ENCODE measurements around the gene KAZALD1.
A peak's percentile ranks its signal among the peaks of the same experiment; 100 is the strongest.

KAZALD1 gene

GRCh38 chr10:101061624-101062231 is at the start of gene KAZALD1:
KAZALD1 (plus strand) TSS chr10:101061989; CDS start chr10:101062593, 604 bp downstream.
- DNase-seq (ENCODE audit: low read depth in 2 of 2) = no peak

GRCh38 chr10:101012525-101013364 is 49.0 kb upstream of the KAZALD1 start:
- DNase-seq (ENCODE audit: low read depth in 2 of 2) = peak; percentile 70 to 77

- no peak for DNase-seq (ENCODE audit: low read depth in 2 of 2)
These were observed 48.4 kb upstream of the KAZALD1 start for GRCh38 chr10:101013365-101013825.

DNA sequence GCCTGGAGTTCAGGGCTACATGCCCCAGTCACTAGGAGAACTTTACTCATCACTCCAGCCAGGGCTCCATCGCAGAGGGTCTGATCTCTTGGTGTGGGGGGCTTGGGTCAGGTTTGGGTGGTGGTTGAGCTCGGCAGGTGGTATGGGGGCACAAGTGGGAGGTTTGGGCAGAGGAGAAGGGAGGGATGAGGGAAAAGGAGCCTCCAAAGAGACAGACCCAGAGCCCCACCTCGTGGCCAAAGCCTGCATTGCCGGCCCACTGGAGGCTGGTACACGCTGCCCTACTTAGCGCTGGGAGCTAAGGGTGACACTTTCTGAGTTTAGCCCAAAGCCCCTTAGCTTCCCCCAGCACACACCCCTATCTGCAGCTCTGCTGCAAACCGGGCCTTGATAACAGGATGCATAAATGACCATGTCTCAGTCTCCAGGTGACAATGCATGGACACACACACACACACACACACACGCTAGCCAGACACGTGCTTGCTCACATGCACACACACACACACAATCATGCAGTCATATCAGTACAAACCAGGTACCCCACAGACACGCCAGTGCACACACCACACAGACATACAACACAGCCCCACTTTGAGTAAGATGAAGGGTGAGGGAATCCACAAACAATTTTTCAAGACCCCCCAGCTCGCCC is 47.4 kb upstream of the KAZALD1 start:
- DNase-seq (ENCODE audit: low read depth in 2 of 2) = peak; percentile 64 to 83

DNA sequence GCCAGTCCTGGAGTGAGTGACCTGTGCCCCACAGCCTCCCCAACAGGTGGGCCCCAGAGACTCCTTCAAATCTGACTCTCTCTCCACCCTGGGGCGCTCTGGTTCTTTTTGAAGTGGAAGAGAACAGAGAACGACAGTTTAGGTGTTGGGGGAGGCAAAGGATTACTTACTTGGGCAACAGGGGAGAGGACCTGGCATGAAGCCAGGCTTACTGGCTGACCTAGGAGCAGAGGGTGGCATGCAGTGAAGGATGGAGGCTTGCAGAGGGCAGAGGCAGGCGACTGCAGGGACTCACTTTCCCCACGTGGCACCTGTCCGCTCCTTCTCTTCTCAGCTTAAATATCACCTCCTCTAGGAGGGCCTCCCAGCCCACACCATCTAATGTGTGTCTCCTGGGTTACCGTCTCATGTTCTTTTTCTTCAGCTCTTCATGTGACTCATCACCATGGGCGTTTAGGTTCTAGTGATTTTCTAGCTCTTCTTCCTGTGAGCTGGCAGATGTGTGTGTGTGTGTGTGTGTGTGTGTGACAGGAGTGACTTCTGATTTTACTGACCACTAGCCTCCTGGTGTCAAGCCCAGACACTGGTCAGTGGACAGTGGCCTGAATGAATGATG is 46.7 kb upstream of the KAZALD1 start:
- DNase-seq (ENCODE audit: low read depth in 2 of 2) = no peak

- DNase-seq (ENCODE audit: low read depth in 2 of 2) = no peak
These were observed 46.2 kb upstream of the KAZALD1 start for GRCh38 chr10:101015582-101015973.

GRCh38 chr10:101016814-101017213 is 45.0 kb upstream of the KAZALD1 start:
- no peak for DNase-seq (ENCODE audit: low read depth in 2 of 2)

DNA sequence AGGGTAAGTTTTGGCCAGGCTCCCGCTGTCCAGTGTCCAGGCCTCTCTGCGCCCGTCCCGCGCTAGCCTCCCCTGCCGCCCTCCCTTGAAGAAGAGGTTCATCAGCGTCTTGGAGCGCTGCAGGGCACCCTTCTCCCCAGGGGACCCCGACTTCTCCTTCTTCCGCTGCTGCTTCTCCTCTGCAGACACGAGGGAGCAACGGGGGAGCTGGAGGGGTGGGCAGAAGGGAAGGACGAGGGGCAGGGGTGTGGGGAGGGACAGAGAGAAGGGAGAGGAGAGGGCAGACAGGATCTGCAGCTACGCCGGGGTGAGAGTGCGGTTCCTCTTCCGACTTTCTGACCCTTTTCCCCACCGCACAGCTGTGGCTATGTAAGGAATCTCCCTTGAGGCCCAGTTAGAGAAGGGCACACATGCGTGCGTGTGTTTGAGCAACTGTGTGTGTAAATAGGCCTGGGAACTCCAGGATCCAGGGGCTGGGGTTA is 43.6 kb upstream of the KAZALD1 start:
- DNase-seq (ENCODE audit: low read depth in 2 of 2) = no peak

DNA sequence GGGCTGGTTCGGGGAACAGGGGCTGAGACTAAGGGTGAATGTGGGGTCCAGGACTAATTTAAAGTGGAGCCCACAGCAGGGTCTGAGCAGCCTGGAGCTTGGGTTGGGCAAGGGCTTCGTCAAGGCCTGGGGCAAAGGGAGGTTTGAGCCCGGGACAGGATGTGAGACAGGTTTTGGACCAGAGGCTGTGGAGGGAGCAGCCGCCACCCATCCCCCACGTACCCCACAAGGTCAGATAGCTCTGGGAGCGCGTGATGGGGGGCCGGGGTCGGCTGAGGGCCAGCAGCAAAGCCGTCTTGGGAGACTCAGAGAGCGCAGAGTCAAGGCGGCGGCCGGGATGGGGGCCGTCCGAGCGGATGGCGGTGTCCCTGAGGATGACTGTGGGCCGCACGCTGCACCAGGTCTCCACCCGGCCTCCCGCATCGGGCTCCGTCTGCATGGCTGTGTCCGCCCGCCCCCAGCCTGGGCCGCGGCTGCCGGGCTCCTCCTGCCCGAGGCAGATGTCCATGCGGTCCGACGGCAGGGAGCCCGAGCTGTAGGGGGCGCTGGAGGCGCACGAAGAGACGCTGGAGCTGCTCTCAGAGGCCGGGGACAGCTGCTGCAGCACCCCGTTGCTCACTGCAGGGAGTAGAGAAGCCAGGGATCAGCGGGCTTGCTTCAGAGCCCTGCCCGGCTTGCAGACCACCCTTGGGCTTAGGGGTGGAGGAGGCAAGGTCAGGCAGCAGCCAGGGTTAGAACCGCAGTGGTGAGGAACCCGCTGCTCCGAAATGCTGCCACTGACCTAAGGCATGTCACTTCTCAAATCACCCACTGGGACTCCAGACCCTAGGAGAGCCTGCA is 43.0 kb upstream of the KAZALD1 start:
- peak; percentile 81 to 87 for DNase-seq (ENCODE audit: low read depth in 2 of 2)

- DNase-seq (ENCODE audit: low read depth in 2 of 2) = no peak
These were observed 42.4 kb upstream of the KAZALD1 start for GRCh38 chr10:101019440-101019703.

DNA sequence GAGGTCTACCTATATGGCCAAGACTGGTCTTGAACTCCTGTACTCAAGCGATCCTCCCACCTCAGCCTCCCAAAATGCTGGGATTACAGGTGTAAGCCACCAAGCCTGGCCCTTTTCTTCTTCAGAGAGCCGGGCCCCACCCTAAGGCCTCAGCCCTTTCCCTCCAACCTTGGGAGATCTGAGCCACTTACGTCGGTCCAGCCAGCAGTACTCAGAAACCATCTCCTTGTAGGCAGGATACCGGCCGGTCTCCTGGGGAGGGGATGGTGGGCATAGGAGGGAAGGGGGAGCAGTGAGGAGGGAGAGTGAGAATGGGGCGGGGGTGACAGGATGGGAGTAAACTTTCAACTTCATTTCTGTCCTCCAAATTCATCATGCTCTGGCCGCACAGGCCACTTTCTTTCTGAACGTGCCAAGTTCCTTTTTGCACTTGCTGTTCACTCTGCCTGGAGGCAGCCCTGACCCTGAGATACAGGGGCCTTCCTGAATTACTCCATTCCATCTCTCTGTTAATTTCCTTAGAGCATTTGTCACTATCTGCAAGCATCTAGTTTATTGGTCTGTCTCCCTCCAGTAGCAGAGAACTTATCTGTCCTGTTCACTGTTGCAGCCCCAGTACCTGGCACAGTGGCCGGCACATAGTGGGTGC is 41.2 kb upstream of the KAZALD1 start:
- no peak for DNase-seq (ENCODE audit: low read depth in 2 of 2)

DNA sequence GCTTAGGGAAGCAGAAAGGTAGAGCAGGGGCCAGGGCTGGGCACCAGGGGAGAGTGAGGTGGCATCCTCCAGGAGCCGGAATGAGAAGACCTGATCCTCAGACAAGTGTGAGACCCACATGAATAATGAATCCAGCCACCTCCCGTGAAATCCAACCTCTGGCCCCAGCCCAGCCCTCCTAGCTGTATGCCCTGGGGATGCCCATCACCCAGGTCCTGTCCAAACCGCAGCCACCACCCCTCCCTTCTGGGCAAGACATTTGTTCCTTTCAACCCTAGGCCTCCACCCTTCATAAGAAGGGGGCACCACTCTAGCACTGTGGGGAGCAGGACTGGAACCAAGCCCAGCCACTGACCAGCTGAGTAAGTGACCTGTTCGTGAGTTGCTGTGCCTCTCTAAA is 40.5 kb upstream of the KAZALD1 start:
- DNase-seq (ENCODE audit: low read depth in 2 of 2) = no peak

DNA sequence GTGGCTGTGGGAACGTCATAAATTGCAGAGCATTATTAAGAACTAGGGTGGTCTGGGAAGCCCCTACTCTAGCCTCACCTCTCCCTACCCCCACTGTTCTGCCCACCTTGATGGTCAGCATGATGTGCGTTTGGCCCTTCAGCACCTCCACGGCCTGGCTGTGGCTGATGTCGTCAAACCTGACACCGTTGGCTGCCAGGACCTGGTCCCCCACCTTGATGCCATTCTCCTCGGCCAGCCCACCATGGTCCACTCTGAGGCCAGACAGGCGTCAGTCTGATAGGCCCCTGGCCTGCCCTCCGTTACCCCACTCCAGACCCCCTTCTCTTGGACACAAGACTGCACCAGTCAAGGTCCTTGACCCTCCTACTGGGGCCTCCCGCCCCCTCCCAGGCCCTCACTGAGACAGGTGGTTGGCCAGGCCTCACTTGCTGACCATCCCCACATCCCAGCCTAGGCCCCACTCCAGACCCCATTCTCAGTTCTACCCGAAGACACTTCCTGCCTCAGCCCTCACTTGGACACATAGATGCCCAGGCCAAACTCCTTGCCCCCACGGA is 40.0 kb upstream of the KAZALD1 start:
- no peak for DNase-seq (ENCODE audit: low read depth in 2 of 2)

- no peak for DNase-seq (ENCODE audit: low read depth in 2 of 2)
These were observed 38.7 kb upstream of the KAZALD1 start for GRCh38 chr10:101022967-101023705.

GRCh38 chr10:101027106-101027720 is 34.6 kb upstream of the KAZALD1 start:
- DNase-seq (ENCODE audit: low read depth in 2 of 2) = no peak

- no peak for DNase-seq (ENCODE audit: low read depth in 2 of 2)
These were observed 33.1 kb upstream of the KAZALD1 start for GRCh38 chr10:101028446-101029337.

- no peak for DNase-seq (ENCODE audit: low read depth in 2 of 2)
These were observed 32.1 kb upstream of the KAZALD1 start for GRCh38 chr10:101029520-101030295.

All from stimulated activated CD8-positive, alpha-beta memory T cell treated with anti-CD3 and anti-CD28 coated beads, Interleukin-2, amount 100 ng/mL, for 48 hours (primary cell).